SIG-M5 (cell line): Measurements from ENCODE around the gene HRAS.

Experiments used
- DNase-seq: peaks from one replicate; lab custom pipeline; 2025; lab: John Stamatoyannopoulos, UW

The HRAS gene

DNA sequence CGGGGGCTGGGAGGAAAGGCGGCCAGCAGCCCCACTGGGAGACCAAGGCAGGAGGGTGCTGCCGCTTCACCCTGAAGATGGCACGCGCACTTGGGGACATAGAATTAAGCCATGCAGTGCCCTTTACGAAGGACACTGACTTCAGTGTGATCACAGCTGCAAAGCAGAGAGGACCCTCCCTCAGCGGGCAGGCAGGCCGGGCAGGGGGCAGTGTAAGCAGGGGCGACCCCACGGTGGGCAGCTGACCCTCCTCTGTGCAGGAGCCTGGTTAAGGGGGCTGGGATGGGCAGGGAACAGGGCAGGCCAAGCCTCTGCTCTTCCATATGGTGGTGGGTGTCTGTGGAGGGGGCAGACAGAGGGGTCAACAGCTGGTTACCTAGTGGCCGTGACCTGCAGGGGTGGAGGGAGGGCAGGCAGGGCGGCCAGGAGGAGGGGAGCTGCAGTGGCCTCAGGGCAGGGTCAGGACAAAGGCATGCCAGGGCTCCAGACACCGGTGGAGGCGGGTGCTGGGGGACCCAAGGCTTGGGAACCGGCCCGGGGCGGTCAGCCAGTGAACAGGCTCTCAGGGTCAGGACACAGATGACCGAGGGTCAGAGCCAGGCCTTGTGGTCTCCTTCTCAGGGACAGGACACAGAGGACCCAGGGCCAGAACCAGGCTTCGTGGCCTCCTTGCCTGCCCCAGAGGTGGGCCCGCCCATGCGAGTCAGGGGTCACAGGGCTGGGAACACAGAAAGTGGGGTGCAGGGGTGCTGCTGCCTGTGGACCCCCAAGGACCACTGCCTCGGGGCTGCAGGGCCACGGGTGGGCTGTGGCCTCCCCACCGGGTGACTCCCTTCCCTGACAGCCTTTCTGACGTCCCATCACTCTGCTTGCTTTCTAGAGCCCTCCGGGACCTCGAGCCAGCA, 18.0 kb upstream of the HRAS start:
- no peak for DNase-seq

GRCh38 chr11:551596-551995, 16.2 kb upstream of the HRAS start:
- no peak for DNase-seq

DNA sequence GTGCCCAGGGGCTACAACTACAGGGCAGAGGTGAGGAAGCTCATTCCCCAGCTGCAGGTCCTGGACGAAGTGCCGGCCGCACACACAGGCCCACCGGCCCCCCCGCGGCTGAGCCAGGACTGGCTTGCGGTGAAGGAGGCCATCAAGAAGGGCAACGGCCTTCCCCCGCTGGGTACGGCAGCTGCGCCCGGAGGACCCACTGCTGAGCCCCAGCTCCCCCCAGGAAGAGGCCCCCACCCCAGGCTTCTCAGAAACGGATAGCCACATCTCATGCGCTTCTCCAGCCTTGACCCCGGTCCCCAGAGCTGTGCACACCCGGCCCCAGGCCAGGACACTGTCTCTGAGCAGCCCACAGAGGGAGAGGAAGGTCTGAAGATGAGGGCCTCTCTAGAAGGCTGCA, 15.8 kb upstream of the HRAS start:
- DNase-seq = no peak

GRCh38 chr11:550746-551085, 15.3 kb upstream of the HRAS start:
- DNase-seq = no peak

GRCh38 chr11:550021-550745, 14.8 kb upstream of the HRAS start:
- DNase-seq = no peak

GRCh38 chr11:548700-549603, 13.6 kb upstream of the HRAS start:
- no peak for DNase-seq

DNA sequence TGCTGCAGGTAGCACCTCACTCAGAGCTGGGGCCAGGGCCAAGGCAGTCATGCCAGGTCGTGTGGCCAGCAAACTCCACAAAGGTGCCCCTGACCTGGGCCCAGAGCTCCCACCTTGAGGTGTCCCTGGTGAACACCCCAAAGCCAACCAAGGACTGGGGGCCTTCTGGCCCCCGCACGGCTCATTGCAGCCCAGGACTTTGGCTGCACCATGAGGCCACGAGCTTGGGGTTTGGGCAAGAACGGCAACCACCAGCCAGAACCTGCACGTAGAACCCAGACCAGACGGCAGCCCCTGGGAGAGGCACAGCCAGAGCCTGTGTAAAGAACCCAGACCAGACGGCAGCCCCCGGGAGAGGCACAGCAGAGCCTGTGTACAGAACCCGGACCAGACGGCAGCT, 9.8 kb upstream of the HRAS start:
- no peak for DNase-seq

GRCh38 chr11:544817-545166, 9.4 kb upstream of the HRAS start:
- no peak for DNase-seq

DNA sequence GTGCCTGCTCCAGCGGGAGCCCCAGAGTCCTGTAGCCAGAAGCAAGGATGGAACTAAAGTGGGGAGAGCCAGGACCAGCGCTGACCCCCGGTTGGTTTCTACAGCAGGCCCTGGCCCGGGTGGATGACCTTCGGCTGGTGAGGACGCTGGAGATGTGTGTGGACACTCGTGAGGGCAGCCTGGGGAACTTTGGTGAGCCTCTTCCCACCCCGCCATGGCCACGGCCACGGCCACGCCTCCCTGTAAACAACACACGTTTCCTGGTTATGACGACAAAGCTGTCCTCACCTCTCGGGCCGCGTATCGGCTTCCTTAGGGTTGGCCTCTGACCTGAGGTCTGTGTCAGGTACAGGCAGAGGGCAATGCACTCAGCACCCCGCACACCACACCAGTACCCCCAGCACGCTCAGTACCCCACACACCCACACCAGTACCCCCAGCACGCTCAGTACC, 6.1 kb upstream of the HRAS start:
- no peak for DNase-seq

- DNase-seq = no peak
Observed at GRCh38 chr11:540583-541432, 5.4 kb upstream of the HRAS start.

- DNase-seq = no peak
Observed at GRCh38 chr11:539971-540481, 4.7 kb upstream of the HRAS start.

DNA sequence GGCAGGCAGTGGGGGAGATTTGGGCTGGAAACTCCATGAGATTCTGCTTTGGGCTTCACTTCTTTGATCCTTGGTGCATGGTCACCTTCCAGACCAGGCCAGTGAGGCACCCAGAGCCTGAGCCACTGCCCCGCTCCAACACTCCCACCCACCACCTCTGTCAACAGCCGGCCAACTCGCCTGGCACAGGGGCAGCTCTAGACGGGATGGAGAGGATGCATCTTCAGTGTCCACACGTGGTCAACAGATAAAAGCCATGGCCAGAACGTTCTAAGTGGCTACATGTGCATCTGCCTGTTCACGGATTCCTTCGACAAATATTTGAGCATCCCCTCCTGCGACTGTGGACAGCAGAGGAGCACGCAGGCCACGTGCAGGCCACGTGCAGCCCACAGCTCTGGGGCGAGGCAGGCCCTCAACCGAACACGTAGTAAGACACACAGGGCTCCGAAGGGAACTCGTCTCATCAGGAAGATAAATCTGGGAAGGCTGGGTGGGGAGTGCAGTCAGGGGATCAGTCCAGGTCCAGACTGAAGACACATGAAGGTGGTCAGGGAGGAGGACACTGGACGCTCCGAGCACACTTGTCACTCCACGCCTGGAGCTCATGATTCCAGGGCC, 3.2 kb upstream of the HRAS start:
- no peak for DNase-seq

- DNase-seq = no peak
Observed at GRCh38 chr11:537622-538430, 2.5 kb upstream of the HRAS start.

- peak; percentile 32 for DNase-seq
Observed at GRCh38 chr11:536841-537621, 1.7 kb upstream of the HRAS start, which contains the start of gene LRRC56. LRRC56 (plus strand) TSS chr11:537527; CDS start chr11:540685, 3,158 bp downstream.

GRCh38 chr11:535210-535518, 212 bp downstream of the HRAS start:
- no peak for DNase-seq

- no peak for DNase-seq
Observed at GRCh38 chr11:534396-535209, 773 bp downstream of the HRAS start.

GRCh38 chr11:533586-534395, 1.6 kb downstream of the HRAS start:
- no peak for DNase-seq
